Measurements from ENCODE around the gene CDKN2AIP. TPM values are rescaled to one million over a fixed set of nuclear protein-coding genes. Genes with fewer than 3 reads are reported as not detected.
"Not testable (repeated sequence)": the region's sequence is repeated elsewhere in the genome, so short reads cannot be mapped to it uniquely, and the experiment has no call there.

The CDKN2AIP gene
- polyA plus RNA-seq, 2 of the 4 experiments (the other 2 are of a cell fraction): 9.1 to 12.4 TPM

DNA sequence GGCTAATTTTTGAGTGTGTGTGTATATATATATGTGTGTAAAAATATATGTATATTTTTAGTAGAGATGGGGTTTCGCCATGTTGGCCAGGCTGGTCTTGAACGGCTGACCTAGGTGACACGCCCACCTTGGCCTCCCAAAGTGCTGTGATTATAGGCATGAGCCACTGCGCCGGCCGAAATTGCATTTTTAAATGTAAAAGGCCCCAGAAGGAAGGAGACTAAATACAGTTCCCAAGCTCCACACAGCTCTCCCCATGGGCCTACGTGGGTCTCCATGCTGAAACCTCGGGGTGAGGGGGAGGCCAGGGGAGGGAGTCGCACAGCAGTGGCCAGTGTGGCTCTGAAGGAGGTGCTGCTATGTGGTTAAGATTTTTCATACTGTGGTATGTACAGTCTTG is 12.8 kb upstream of the CDKN2AIP start:
- no peaks in the 10 kb centered on the region for H3K4me1 ChIP-seq
- CTCF ChIA-PET: no interaction called here
- H3K9me3 ChIP-seq: no peaks in the 10 kb centered on the region
- WGBS (ENCODE audit: missing lambda C conversion rate): 88% methylated on average over 9 of the region's 9 CpGs
- FAIRE-seq (no peak), ATAC-seq (no peak), DNase-seq (ENCODE audit: low read depth in 1 of 2, low spot score in 1 of 2) (no peak)
- POLR2A ChIA-PET: no interaction called here
- no peak overlapping the region for H3K27ac ChIP-seq
- no peak overlapping the region for H3K4me3 ChIP-seq
- H3K4me2 ChIP-seq: no peak overlapping the region
- TF ChIP-seq NPAS2 (CRISPR knock-in tag; IDR thresholded peaks at IDR 0.05; ENCODE audit: borderline replicate concordance): no peak
- TF ChIP-seq RARB (CRISPR knock-in tag; IDR thresholded peaks at IDR 0.05): no peak
- no peak for TF ChIP-seq ZNF302 (CRISPR knock-in tag; IDR thresholded peaks at IDR 0.05)

DNA sequence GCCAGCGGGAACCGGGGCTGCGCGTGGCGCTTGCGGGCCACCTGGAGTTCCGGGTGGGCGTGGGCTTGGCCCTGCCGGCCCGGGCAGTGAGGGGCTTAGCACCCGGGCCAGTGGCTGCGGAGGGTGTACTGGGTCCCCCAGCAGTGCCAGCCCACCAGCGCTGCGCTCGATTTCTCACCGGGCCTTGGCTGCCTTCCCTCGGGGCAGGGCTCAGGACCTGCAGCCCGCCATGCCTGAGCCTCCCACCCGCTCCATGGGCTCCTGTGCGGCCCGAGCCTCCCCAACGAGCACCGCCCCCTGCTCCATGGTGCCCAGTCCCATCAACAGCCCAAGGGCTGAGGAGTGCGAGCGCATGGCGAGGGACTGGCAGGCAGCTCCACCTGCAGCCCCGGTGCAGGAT is 11.3 kb upstream of the CDKN2AIP start:
- DNase-seq (ENCODE audit: low read depth in 1 of 2, low spot score in 1 of 2); H3K4me1 ChIP-seq; ATAC-seq; POLR2A ChIA-PET; H3K4me2 ChIP-seq; CTCF ChIA-PET; FAIRE-seq; H3K9me3 ChIP-seq; H3K27ac ChIP-seq; H3K4me3 ChIP-seq: not testable (repeated sequence)
- no CpG with 5 or more reads among the region's 27 CpGs for WGBS (ENCODE audit: missing lambda C conversion rate)

DNA sequence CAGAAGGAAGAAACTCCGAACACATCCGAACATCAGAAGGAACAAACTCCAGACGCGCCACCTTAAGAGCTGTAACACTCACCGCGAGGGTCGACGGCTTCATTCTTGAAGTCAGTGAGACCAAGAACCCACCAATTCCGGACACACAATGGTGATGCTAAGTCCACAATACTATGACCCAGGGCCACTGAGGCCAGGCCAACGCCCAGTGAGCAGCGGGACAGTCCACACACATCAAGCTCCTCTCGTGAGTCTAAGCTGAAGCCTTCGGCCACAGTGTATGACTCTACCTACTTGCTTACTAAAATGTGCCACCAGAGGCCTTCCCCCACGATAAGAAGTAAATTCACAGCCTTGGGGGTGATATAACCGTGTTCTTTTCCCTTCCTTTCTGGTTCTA is 10.2 kb upstream of the CDKN2AIP start:
- no peak overlapping the region for H3K27ac ChIP-seq
- H3K4me2 ChIP-seq: no peak overlapping the region
- no peaks in the 10 kb centered on the region for H3K9me3 ChIP-seq
- TF ChIP-seq, protein P1, sequence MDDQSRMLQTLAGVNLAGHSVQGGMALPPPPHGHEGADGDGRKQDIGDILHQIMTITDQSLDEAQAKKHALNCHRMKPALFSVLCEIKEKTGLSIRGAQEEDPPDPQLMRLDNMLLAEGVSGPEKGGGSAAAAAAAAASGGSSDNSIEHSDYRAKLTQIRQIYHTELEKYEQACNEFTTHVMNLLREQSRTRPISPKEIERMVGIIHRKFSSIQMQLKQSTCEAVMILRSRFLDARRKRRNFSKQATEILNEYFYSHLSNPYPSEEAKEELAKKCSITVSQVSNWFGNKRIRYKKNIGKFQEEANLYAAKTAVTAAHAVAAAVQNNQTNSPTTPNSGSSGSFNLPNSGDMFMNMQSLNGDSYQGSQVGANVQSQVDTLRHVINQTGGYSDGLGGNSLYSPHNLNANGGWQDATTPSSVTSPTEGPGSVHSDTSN (IDR thresholded peaks at IDR 0.05): no peak
- TF ChIP-seq, protein P2, sequence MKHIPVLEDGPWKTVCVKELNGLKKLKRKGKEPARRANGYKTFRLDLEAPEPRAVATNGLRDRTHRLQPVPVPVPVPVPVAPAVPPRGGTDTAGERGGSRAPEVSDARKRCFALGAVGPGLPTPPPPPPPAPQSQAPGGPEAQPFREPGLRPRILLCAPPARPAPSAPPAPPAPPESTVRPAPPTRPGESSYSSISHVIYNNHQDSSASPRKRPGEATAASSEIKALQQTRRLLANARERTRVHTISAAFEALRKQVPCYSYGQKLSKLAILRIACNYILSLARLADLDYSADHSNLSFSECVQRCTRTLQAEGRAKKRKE (CRISPR knock-in tag; IDR thresholded peaks at IDR 0.05; ENCODE audit: low read depth): no peak
- no peak for TF ChIP-seq CEBPB (IDR thresholded peaks at IDR 0.05)
- no peak for TF ChIP-seq ZC3H11A (IDR thresholded peaks at IDR 0.05)
- no peak for TF ChIP-seq NPAS2 (CRISPR knock-in tag; IDR thresholded peaks at IDR 0.05; ENCODE audit: borderline replicate concordance)
- no peak for TF ChIP-seq CHD2 (IDR thresholded peaks at IDR 0.05; ENCODE audit: low read length, partially characterized antibody)
- TF ChIP-seq, protein P3, sequence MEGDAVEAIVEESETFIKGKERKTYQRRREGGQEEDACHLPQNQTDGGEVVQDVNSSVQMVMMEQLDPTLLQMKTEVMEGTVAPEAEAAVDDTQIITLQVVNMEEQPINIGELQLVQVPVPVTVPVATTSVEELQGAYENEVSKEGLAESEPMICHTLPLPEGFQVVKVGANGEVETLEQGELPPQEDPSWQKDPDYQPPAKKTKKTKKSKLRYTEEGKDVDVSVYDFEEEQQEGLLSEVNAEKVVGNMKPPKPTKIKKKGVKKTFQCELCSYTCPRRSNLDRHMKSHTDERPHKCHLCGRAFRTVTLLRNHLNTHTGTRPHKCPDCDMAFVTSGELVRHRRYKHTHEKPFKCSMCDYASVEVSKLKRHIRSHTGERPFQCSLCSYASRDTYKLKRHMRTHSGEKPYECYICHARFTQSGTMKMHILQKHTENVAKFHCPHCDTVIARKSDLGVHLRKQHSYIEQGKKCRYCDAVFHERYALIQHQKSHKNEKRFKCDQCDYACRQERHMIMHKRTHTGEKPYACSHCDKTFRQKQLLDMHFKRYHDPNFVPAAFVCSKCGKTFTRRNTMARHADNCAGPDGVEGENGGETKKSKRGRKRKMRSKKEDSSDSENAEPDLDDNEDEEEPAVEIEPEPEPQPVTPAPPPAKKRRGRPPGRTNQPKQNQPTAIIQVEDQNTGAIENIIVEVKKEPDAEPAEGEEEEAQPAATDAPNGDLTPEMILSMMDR (IDR thresholded peaks at IDR 0.05): no peak
- no peak for TF ChIP-seq RAD21 (conservative IDR thresholded peaks at IDR 0.05 in 1 of 2, IDR thresholded peaks at IDR 0.05 in 1 of 2)
- TF ChIP-seq POLR2A (IDR thresholded peaks at IDR 0.05; ENCODE audit: low read length): no peak
- no peak for TF ChIP-seq FOSB (CRISPR knock-in tag; IDR thresholded peaks at IDR 0.05)
- no peak for TF ChIP-seq RCOR1 (IDR thresholded peaks at IDR 0.05; ENCODE audit: low read depth, low read length)
- ATAC-seq: no peak
- CTCF ChIA-PET: interaction anchor here (0.7 kb wide), 1 partner anchor 27 kb away, joined by 6 read pairs; no protein-coding TSS in a partner anchor
- FAIRE-seq: no peak
- no peak overlapping the region for H3K4me3 ChIP-seq
- peaks cover 16% of the 10 kb centered on the region for H3K4me1 ChIP-seq
- no peak for DNase-seq (ENCODE audit: low read depth in 1 of 2, low spot score in 1 of 2)
- WGBS (ENCODE audit: missing lambda C conversion rate): 94% methylated on average over 7 of the region's 15 CpGs
- POLR2A ChIA-PET: no interaction called here

DNA sequence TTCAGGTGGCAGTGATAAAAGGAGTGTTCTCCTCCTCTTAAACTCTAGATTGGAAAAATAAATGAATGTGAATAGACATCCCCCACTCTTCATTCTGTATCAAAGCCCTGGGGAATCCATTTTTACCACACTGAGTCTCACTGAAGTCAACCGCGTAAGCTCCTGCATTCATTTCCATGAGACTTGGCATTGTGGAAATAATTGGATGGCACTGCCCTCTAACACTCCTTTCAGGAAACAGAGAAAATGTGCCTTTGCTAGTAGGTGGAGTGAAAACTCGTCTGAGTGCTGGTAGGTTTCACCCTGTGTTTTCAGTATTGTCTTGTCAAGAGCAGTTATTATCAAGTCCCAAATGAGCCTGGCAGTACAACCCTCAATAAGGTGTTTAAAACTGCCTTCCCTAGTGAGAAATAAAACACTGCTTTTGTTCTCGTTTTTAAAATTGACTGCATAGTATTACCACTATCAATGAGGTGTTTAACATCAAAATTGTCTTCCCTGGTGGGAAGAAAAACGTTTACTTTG is 9.7 kb upstream of the CDKN2AIP start:
- DNase-seq (ENCODE audit: low read depth in 1 of 2, low spot score in 1 of 2) (no peak), FAIRE-seq (no peak), ATAC-seq (no peak)
- no peak overlapping the region for H3K27ac ChIP-seq
- ChIA-PET POLR2A (interaction anchor here (1.4 kb wide), 1 partner anchor 9 kb away, joined by 3 read pairs; no protein-coding TSS in a partner anchor), CTCF (no interaction called here)
- 61% methylated on average over 5 of the region's 5 CpGs for WGBS (ENCODE audit: missing lambda C conversion rate)
- no peak overlapping the region for H3K4me3 ChIP-seq
- no peaks in the 10 kb centered on the region for H3K9me3 ChIP-seq
- H3K4me1 ChIP-seq: peaks cover 18% of the 10 kb centered on the region
- no peak overlapping the region for H3K4me2 ChIP-seq
- TF ChIP-seq HOXB5 (CRISPR knock-in tag; IDR thresholded peaks at IDR 0.05) (no peak), TP53 (CRISPR knock-in tag; IDR thresholded peaks at IDR 0.05) (no peak), FOSB (CRISPR knock-in tag; IDR thresholded peaks at IDR 0.05) (no peak), RFX5 (IDR thresholded peaks at IDR 0.05) (no peak), ZNF302 (CRISPR knock-in tag; IDR thresholded peaks at IDR 0.05) (no peak)
